Upper lobe of right lung (tissue), 1 donor: ENCODE data around the gene TMEM121B. TPM values are rescaled to one million over a fixed set of nuclear protein-coding genes. Genes with fewer than 3 reads are reported as not detected.
"Not testable (repeated sequence)": the region's sequence is repeated elsewhere in the genome, so short reads cannot be mapped to it uniquely, and the experiment has no call there.

Experiments
- ATAC-seq: fragments of 200-7000 bp; cut with Tn5 transposase; one replicate; pipeline ENCODE4 v1.9.1; 2020; ENCODE audit warnings: mild to moderate bottlenecking, moderate library complexity
- DNase-seq: peaks from one replicate; pipeline ENCODE4 v3.0.0-alpha.2; 2020
- H3K27ac ChIP-seq: fragments of 200-600 bp; one replicate; pipeline ENCODE4 v1.8.0; 2022
- H3K27me3 ChIP-seq: fragments of 200-600 bp; one replicate; pipeline ENCODE4 v1.8.0; 2022; ENCODE audit warnings: mild to moderate bottlenecking
- H3K36me3 ChIP-seq: fragments of 200-600 bp; one replicate; pipeline ENCODE4 v1.8.0; 2022
- H3K4me1 ChIP-seq: fragments of 200-600 bp; one replicate; pipeline ENCODE4 v1.8.0; 2022
- H3K4me3 ChIP-seq: fragments of 200-600 bp; one replicate; pipeline ENCODE4 v1.8.0; 2022; ENCODE audit warnings: mild to moderate bottlenecking
- H3K9me3 ChIP-seq: fragments of 200-600 bp; one replicate; pipeline ENCODE4 v1.8.0; 2022
- intact Hi-C: fragments of 100-400 bp; cut with DNase I; formaldehyde crosslinking; loops from one replicate; pipeline ENCODE4 v1.11.0; 2022
- total RNA-seq: library from RNA; stranded (reverse); fragmentation: NEBNext Ultra II Directional; extraction: Animal tissue kit (Norgen Biotek cat#: 25700); gene quantifications from one replicate; pipeline ENCODE4 v1.2.1, GENCODE V29; 2021
- TF ChIP-seq, protein P1 (sequence below): fragments of 200-600 bp; IDR thresholded peaks from one replicate; pipeline ENCODE4 v1.8.0; 2022; ENCODE audit warnings: antibody characterized with exemption
- donor health status: DM: no; HTN: yes; CAD: no; lungs with severe emphysema.

TMEM121B gene
- total RNA-seq, 1 donor from 2014 or later: 2.1 TPM

- no peaks in the 10 kb centered on the region for H3K9me3 ChIP-seq
- H3K27me3 ChIP-seq: no peaks in the 10 kb centered on the region
- H3K4me1 ChIP-seq: peaks cover 7% of the 10 kb centered on the region
- no peak for ATAC-seq
- intact Hi-C loops: no loop called here
- TF ChIP-seq, protein P1, sequence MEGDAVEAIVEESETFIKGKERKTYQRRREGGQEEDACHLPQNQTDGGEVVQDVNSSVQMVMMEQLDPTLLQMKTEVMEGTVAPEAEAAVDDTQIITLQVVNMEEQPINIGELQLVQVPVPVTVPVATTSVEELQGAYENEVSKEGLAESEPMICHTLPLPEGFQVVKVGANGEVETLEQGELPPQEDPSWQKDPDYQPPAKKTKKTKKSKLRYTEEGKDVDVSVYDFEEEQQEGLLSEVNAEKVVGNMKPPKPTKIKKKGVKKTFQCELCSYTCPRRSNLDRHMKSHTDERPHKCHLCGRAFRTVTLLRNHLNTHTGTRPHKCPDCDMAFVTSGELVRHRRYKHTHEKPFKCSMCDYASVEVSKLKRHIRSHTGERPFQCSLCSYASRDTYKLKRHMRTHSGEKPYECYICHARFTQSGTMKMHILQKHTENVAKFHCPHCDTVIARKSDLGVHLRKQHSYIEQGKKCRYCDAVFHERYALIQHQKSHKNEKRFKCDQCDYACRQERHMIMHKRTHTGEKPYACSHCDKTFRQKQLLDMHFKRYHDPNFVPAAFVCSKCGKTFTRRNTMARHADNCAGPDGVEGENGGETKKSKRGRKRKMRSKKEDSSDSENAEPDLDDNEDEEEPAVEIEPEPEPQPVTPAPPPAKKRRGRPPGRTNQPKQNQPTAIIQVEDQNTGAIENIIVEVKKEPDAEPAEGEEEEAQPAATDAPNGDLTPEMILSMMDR: no peak
- no peak overlapping the region for H3K4me3 ChIP-seq
- DNase-seq: no peak
- peaks cover 6% of the 10 kb centered on the region for H3K36me3 ChIP-seq
- H3K27ac ChIP-seq: no peak overlapping the region
These were observed 31.8 kb upstream of the TMEM121B start for GRCh38 chr22:17152971-17153370.

DNA sequence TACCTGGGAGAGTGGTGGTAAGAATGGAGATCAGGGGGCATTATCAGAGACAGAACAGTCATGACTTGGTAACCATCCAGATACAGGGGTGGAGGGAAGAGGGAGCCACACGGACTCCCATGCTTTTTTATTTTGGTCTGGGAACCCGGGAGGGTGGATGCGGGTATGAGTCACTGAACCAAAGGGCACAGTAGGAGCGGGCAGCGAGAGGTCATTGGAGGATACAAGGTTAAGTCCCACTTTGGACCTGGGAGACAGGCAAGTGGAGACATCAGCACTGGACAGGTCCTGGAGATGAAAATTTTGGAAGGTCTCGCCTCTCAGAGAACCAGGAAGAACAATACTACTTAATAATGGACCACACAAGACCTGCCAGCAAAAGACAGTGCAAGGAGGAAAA, 31.2 kb upstream of the TMEM121B start:
- H3K36me3 ChIP-seq: peaks cover 6% of the 10 kb centered on the region
- TF ChIP-seq, protein P1: no peak
- DNase-seq: no peak
- no peak for ATAC-seq
- H3K27ac ChIP-seq: no peak overlapping the region
- H3K9me3 ChIP-seq: no peaks in the 10 kb centered on the region
- H3K4me3 ChIP-seq: no peak overlapping the region
- intact Hi-C loops: no loop called here
- peaks cover under 1% of the 10 kb centered on the region for H3K4me1 ChIP-seq
- H3K27me3 ChIP-seq: no peaks in the 10 kb centered on the region

DNA sequence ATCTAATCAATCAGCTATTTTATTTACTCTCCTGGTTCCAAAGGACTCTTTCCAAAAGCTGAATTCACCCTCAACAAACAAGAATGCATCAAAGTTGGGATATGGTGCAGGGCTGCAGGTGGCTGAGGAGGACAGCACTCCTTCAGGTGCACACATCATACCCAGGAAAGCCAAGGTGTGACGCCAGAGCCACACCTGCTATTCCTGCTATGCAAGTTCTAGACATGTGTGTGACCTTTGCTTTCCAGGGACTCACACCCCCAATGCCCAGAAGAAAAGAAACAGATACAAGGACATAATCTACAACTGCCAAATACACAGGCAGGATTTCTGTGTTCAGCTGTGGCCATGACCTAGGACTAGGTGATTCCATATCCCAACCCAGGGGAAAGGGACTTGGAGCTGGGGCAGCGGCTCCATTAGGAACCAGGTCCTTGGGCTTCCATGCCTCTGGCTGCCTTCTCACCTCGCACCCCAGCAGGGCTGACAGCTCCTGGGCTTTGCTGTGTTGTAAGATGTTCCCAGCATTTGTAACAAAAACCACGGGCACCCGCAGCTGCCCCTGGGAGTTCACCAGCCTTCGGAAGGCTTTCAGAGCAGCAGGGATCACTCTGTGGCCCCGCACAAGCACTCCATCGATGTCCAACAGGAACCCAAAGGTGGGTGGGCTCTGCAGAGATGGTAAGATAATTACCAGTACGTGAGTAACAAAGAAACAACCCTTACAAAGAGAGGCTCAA, 28.1 kb upstream of the TMEM121B start:
- Histone ChIP-seq H3K27me3 (no peaks in the 10 kb centered on the region), H3K4me1 (no peaks in the 10 kb centered on the region), H3K9me3 (no peaks in the 10 kb centered on the region), H3K36me3 (peaks cover 15% of the 10 kb centered on the region), H3K4me3 (no peak overlapping the region), H3K27ac (no peak overlapping the region)
- ATAC-seq (no peak), DNase-seq (no peak)
- intact Hi-C loops: no loop called here
- TF ChIP-seq, protein P1: no peak

- ATAC-seq, intact Hi-C loops, H3K9me3 ChIP-seq, H3K27ac ChIP-seq, H3K27me3 ChIP-seq, H3K4me3 ChIP-seq, DNase-seq, H3K4me1 ChIP-seq: not testable (repeated sequence)
- peaks cover 30% of the 10 kb centered on the region for H3K36me3 ChIP-seq
These were observed 26.3 kb upstream of the TMEM121B start for GRCh38 chr22:17147458-17147857.

DNA sequence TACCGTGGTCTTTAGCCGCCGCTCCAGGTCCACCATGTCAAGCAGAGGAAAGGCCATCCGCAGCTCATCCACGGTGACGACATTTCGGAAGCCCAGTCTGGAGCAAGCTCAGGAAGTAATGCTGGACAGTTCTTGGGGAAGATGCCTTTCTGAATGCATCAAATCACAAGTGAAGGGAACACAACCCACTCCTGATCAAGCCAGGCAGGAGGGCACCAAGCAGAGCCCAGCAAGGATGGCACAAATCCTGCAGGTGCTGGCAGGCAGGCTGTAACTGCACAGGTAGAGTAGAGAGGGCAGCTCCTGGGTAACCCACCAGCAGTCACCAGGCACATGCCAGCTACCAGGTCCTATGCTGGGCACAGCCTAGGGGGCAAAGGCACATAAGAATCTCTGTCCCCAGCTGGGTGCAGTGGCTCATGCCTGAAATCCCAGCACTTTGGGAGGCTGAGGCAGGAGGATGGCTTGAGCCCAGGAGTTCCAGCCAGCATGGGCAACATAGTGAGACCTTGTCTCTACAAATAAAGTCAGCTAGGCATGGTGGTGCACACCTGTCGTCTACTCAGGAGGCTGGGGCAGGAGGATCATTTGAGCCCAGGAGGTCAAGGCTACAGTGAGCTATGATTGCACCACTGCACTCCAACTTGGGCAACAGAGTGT, 24.0 kb upstream of the TMEM121B start:
- Histone ChIP-seq H3K4me1 (no peaks in the 10 kb centered on the region), H3K9me3 (no peaks in the 10 kb centered on the region), H3K27ac (no peak overlapping the region), H3K36me3 (peaks cover 53% of the 10 kb centered on the region), H3K27me3 (no peaks in the 10 kb centered on the region), H3K4me3 (no peak overlapping the region)
- ATAC-seq (no peak), DNase-seq (no peak)
- TF ChIP-seq, protein P1: no peak
- intact Hi-C loops: no loop called here

- Histone ChIP-seq H3K4me1 (no peaks in the 10 kb centered on the region), H3K27me3 (no peaks in the 10 kb centered on the region), H3K9me3 (no peaks in the 10 kb centered on the region), H3K27ac (no peak overlapping the region), H3K4me3 (no peak overlapping the region), H3K36me3 (peaks cover 59% of the 10 kb centered on the region)
- DNase-seq: no peak
- TF ChIP-seq, protein P1: no peak
- ATAC-seq: no peak
- intact Hi-C loops: no loop called here
These were observed 22.7 kb upstream of the TMEM121B start for GRCh38 chr22:17143826-17144225.
